Upper lobe of right lung (tissue), 1 donor: ENCODE data around the gene GRB2. TPM values are rescaled to one million over a fixed set of nuclear protein-coding genes. Genes with fewer than 3 reads are reported as not detected.
A peak's percentile ranks its signal among the peaks of the same experiment; 100 is the strongest.

ENCODE experiments used
- ATAC-seq: fragments of 200-7000 bp; cut with Tn5 transposase; one replicate; pipeline ENCODE4 v1.9.1; 2020; ENCODE audit warnings: mild to moderate bottlenecking, moderate library complexity
- DNase-seq: peaks from one replicate; pipeline ENCODE4 v3.0.0-alpha.2; 2020
- H3K27ac ChIP-seq: fragments of 200-600 bp; one replicate; pipeline ENCODE4 v1.8.0; 2022
- H3K27me3 ChIP-seq: fragments of 200-600 bp; one replicate; pipeline ENCODE4 v1.8.0; 2022; ENCODE audit warnings: mild to moderate bottlenecking
- H3K36me3 ChIP-seq: fragments of 200-600 bp; one replicate; pipeline ENCODE4 v1.8.0; 2022
- H3K4me1 ChIP-seq: fragments of 200-600 bp; one replicate; pipeline ENCODE4 v1.8.0; 2022
- H3K4me3 ChIP-seq: fragments of 200-600 bp; one replicate; pipeline ENCODE4 v1.8.0; 2022; ENCODE audit warnings: mild to moderate bottlenecking
- H3K9me3 ChIP-seq: fragments of 200-600 bp; one replicate; pipeline ENCODE4 v1.8.0; 2022
- intact Hi-C: fragments of 100-400 bp; cut with DNase I; formaldehyde crosslinking; loops from one replicate; pipeline ENCODE4 v1.11.0; 2022
- microRNA-seq: library from miRNA; unstranded; fragments of <30 nt; microRNA quantifications from one replicate; pipeline ENCODE4 v1.2.0, GENCODE V29; 2020; ENCODE audit warnings: borderline microRNAs expressed
- total RNA-seq: library from RNA; stranded (reverse); fragmentation: NEBNext Ultra II Directional; extraction: Animal tissue kit (Norgen Biotek cat#: 25700); gene quantifications from one replicate; pipeline ENCODE4 v1.2.1, GENCODE V29; 2021
- TF ChIP-seq, protein P1 (sequence below): fragments of 200-600 bp; IDR thresholded peaks from one replicate; pipeline ENCODE4 v1.8.0; 2022; ENCODE audit warnings: antibody characterized with exemption
- donor health status: DM: no; HTN: yes; CAD: no; lungs with severe emphysema.

The GRB2 gene
- total RNA-seq, 1 donor from 2014 or later = 139 TPM

DNA sequence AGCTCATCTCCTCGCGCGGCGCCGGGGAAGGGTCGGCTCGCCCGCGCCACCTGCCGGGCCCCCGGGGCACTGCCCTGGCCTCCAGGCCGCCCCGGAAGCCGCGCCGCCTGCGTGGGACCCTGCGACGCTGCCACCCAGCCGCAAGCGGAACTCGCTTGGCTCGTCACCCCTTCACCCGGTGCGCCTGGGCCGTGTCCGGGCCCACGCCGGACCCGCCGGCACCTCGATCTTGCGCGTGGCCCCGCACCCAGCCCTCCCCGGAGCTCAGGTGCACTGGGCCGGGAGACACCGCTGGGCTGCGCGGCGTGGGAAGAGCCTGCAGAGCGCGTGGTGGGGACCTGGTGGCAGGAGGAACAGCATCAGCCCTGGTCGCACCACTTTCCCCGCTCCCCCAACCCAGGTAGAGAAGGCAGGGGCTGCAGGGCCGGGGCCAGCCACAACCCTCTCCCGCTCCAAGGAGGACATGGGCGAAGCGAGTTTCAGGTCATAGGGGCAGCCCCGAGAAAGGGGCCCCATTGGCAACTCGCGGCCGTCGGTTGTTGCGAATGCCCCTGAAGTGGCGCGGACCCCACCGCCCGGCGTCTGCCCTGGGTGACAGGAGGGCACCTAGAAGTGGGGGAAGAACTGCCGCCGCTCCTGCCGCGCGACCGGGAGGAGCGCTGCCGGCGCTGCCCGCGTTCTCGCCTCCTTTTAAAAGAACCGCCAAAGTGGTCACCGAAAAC is 134.1 kb downstream of the GRB2 start:
- ATAC-seq (peak; percentile 91), DNase-seq (peak; percentile 94)
- Histone ChIP-seq H3K27me3 (no peaks in the 10 kb centered on the region), H3K36me3 (peaks cover 11% of the 10 kb centered on the region), H3K27ac (peak overlapping the region; percentile 90), H3K4me1 (peaks cover 18% of the 10 kb centered on the region), H3K4me3 (peak overlapping the region; percentile 73), H3K9me3 (no peaks in the 10 kb centered on the region)
- TF ChIP-seq, protein P1, sequence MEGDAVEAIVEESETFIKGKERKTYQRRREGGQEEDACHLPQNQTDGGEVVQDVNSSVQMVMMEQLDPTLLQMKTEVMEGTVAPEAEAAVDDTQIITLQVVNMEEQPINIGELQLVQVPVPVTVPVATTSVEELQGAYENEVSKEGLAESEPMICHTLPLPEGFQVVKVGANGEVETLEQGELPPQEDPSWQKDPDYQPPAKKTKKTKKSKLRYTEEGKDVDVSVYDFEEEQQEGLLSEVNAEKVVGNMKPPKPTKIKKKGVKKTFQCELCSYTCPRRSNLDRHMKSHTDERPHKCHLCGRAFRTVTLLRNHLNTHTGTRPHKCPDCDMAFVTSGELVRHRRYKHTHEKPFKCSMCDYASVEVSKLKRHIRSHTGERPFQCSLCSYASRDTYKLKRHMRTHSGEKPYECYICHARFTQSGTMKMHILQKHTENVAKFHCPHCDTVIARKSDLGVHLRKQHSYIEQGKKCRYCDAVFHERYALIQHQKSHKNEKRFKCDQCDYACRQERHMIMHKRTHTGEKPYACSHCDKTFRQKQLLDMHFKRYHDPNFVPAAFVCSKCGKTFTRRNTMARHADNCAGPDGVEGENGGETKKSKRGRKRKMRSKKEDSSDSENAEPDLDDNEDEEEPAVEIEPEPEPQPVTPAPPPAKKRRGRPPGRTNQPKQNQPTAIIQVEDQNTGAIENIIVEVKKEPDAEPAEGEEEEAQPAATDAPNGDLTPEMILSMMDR = peak; percentile 67
- intact Hi-C loops = no loop called here

DNA sequence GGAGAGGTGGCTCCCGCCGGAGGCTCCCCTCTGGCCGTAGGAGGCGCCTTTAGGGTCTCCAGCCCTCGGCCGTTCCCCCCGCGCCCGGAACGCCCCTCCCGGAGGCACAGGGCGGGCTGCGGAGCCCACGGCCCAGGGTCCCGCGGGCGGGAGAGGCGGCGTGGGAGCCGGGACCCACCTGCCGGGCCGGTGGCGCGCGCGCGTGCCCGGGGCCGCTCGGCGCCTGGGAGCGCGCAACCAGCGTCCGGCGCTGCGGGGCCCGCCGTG is 134.6 kb downstream of the GRB2 start, which contains the start of gene MIF4GD:
Gene MIF4GD (minus strand): TSS at position 266 of the 267 bp plus-strand sequence. CDS start 1,036 bp downstream, outside the sequence.
- no peaks in the 10 kb centered on the region for H3K27me3 ChIP-seq
- DNase-seq (no peak), ATAC-seq (no peak)
- H3K4me3 ChIP-seq = peak within 1 kb of the TSS; percentile 73
- H3K4me1 ChIP-seq = peaks cover 18% of the 10 kb centered on the region
- peak within 1 kb of the TSS; percentile 93 for H3K27ac ChIP-seq
- intact Hi-C loops = no loop called here
- TF ChIP-seq, protein P1 = no peak
- H3K9me3 ChIP-seq = no peaks in the 10 kb centered on the region
- H3K36me3 ChIP-seq = peaks cover 16% of the 10 kb centered on the region

DNA sequence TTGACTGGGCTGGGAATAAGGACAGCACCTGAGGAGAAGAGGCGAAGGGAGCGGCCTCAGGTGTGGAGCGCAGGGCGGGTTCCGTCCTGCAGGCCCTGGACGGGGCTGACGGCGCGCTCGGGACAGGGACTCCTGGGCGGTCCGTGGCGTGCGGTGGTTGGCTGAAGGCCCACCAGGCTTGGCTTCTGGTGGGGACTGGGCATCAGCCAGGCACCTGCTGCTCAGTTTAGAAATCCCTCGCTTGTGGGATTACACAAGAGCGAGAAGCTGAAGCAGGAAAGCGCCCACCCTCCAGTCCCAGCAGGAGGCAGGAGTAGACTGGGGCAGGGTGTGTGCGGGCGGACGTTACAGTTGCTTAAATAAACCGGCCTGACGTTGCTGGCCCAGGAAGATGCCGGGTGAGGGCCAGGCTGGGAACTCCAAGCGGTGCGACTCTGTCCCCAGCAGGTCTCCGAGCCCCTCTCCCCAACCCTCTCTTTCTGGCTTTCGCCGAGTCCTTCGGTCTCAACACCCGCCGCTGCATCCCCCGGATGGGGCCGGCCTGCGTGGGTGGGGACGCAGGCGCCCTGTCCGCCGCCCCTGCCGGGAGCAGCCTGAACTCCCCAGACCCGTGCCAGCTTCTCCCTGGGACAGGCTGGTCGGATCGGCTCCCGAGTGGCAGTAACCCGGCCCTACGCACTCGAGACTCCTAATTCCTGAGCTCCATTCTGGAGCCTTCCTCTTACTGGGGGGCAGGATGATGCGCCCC is 135.1 kb downstream of the GRB2 start:
- no peaks in the 10 kb centered on the region for H3K27me3 ChIP-seq
- peak overlapping the region; percentile 73 for H3K4me3 ChIP-seq
- peak overlapping the region; percentile 93 for H3K27ac ChIP-seq
- peaks cover 21% of the 10 kb centered on the region for H3K36me3 ChIP-seq
- ATAC-seq (peak; percentile 65), DNase-seq (peak; percentile 89)
- H3K9me3 ChIP-seq = no peaks in the 10 kb centered on the region
- intact Hi-C loops = no loop called here
- H3K4me1 ChIP-seq = peaks cover 18% of the 10 kb centered on the region
- TF ChIP-seq, protein P1 = peak; percentile 44

DNA sequence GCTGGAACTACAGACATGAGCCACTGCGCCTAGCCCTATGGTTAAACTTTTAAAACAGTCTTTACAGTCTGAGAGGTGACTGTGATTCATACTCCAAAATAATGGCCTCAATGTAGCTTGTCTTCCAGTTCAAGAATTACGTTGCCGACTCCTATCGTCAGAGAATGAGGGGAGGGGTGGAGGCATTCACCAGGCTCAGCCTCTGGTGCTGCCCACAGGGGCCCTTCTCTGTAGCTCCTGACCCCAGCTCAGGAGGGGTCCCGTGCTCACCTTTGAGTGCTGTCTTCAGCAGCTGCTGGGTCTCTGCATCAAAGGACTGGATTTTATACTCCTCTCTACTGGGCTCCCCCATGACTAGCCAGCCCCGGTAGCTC is 135.6 kb downstream of the GRB2 start:
- ATAC-seq (no peak), DNase-seq (no peak)
- intact Hi-C loops = no loop called here
- TF ChIP-seq, protein P1 = no peak
- Histone ChIP-seq H3K4me1 (peaks cover 18% of the 10 kb centered on the region), H3K27ac (peak overlapping the region; percentile 93), H3K9me3 (no peaks in the 10 kb centered on the region), H3K36me3 (peaks cover 27% of the 10 kb centered on the region), H3K27me3 (no peaks in the 10 kb centered on the region), H3K4me3 (peak overlapping the region; percentile 73)

Small RNA genes within 50 kb of the gene (microRNA-seq; reads per million reads assigned to microRNA genes)
- gene MIR3678 = not detected

Other genes with a start within 250 kb of the GRB2 start
- 316 TPM for gene SUMO2, start 222.7 kb downstream of the GRB2 start, total RNA-seq
- 63.7 TPM for gene NUP85, start 200.0 kb downstream of the GRB2 start, total RNA-seq
- 52.7 TPM for gene GGA3, start 144.1 kb downstream of the GRB2 start, total RNA-seq
- gene MRPS7, start 143.8 kb downstream of the GRB2 start, total RNA-seq = 34.7 TPM
- 25.7 TPM for gene MIF4GD, start 134.4 kb downstream of the GRB2 start, total RNA-seq
- gene SLC25A19, start 116.2 kb downstream of the GRB2 start, total RNA-seq = 29.4 TPM
- 79.1 TPM for gene TMEM94, start 51.0 kb upstream of the GRB2 start, total RNA-seq
- 101 TPM for gene CASKIN2, start 109.9 kb upstream of the GRB2 start, total RNA-seq
- 21.6 TPM for gene TSEN54, start 110.8 kb upstream of the GRB2 start, total RNA-seq
- 133 TPM for gene LLGL2, start 120.0 kb upstream of the GRB2 start, total RNA-seq
- gene MYO15B, start 182.1 kb upstream of the GRB2 start, total RNA-seq = 193 TPM
- 0.84 TPM for gene SMIM5, start 227.8 kb upstream of the GRB2 start, total RNA-seq